KOPT-K1 (cell line): ENCODE measurements around the gene SLC7A14.

Experiments used
- H3K27ac ChIP-seq: fragments of 200-600 bp; sonication (generic); 2 replicates; pipeline ENCODE4 v1.5.1; 2016; ENCODE audit warnings: antibody characterized with exemption, mild to moderate bottlenecking, low read depth, low read length; ENCODE audit not compliant: poor library complexity, severe bottlenecking
- H3K36me3 ChIP-seq: fragments of 200-600 bp; sonication (generic); 2 replicates; pipeline ENCODE4 v1.5.1; 2017; ENCODE audit warnings: antibody characterized with exemption, mild to moderate bottlenecking, low read length, moderate library complexity; ENCODE audit not compliant: insufficient read depth
- H3K9me3 ChIP-seq: fragments of 200-600 bp; sonication (generic); 2 replicates; pipeline ENCODE4 v1.5.1; 2017; ENCODE audit warnings: antibody characterized with exemption, low read length, mild to moderate bottlenecking; ENCODE audit not compliant: insufficient read depth, poor library complexity, severe bottlenecking

SLC7A14 gene

GRCh38 chr3:170465955-170466354, 119.9 kb downstream of the SLC7A14 start:
- Histone ChIP-seq H3K27ac (no peak overlapping the region), H3K36me3 (no peaks in the 10 kb centered on the region), H3K9me3 (no peaks in the 10 kb centered on the region)

DNA sequence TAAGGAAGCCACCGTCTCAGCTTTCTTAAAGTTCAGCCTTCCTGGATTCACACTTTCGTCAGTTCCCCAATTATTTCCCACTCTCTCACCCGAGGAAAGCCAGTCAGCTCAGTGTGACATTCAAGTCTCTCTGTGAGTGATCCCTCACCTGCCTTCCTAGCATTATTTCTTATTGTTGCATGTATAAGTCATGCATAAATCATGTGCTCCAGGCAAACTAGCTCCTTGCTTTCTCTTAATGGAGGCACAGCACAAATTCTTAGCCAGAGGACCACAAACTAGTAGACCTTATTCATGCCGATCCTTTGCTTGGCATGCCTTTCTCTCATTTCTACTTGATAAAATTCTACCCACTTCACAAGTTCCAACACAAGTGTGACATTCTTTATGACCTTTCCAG, 122.9 kb downstream of the SLC7A14 start:
- H3K27ac ChIP-seq = no peak overlapping the region
- H3K36me3 ChIP-seq = no peaks in the 10 kb centered on the region
- no peaks in the 10 kb centered on the region for H3K9me3 ChIP-seq

GRCh38 chr3:170458285-170458684, 127.6 kb downstream of the SLC7A14 start:
- Histone ChIP-seq H3K9me3 (no peaks in the 10 kb centered on the region), H3K27ac (no peak overlapping the region), H3K36me3 (no peaks in the 10 kb centered on the region)

DNA sequence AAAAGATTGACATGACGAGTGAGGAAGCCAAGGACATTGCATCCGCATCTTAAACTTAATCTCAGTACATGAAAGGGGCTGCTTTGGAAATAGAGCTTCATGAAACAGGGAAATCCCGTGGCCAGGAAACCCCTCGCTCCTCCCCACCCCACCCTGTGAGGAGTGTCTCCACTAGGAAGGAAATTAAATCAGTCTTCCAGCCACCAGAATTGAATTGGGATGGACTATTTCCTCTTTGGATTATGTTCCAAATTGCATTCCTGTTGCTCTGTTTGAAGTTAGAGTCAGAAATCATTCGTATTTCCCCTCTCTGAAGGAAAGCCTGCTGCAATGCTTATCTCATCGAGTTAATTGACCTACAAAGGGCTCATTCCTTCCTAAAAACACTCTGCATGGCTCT, 131.4 kb downstream of the SLC7A14 start:
- H3K36me3 ChIP-seq = no peaks in the 10 kb centered on the region
- no peak overlapping the region for H3K27ac ChIP-seq
- no peaks in the 10 kb centered on the region for H3K9me3 ChIP-seq

GRCh38 chr3:170450039-170450438, 135.8 kb downstream of the SLC7A14 start:
- no peaks in the 10 kb centered on the region for H3K9me3 ChIP-seq
- H3K27ac ChIP-seq = no peak overlapping the region
- H3K36me3 ChIP-seq = no peaks in the 10 kb centered on the region

GRCh38 chr3:170448584-170448983, 137.3 kb downstream of the SLC7A14 start:
- Histone ChIP-seq H3K36me3 (no peaks in the 10 kb centered on the region), H3K27ac (no peak overlapping the region), H3K9me3 (no peaks in the 10 kb centered on the region)

GRCh38 chr3:170443457-170443856, 142.4 kb downstream of the SLC7A14 start:
- H3K36me3 ChIP-seq = no peaks in the 10 kb centered on the region
- no peak overlapping the region for H3K27ac ChIP-seq
- no peaks in the 10 kb centered on the region for H3K9me3 ChIP-seq

- Histone ChIP-seq H3K36me3 (no peaks in the 10 kb centered on the region), H3K27ac (no peak overlapping the region), H3K9me3 (no peaks in the 10 kb centered on the region)
These were observed 142.9 kb downstream of the SLC7A14 start for GRCh38 chr3:170442947-170443346.

GRCh38 chr3:170441412-170441811, 144.5 kb downstream of the SLC7A14 start:
- Histone ChIP-seq H3K36me3 (no peaks in the 10 kb centered on the region), H3K9me3 (no peaks in the 10 kb centered on the region), H3K27ac (no peak overlapping the region)

GRCh38 chr3:170440344-170440743, 145.5 kb downstream of the SLC7A14 start:
- H3K36me3 ChIP-seq = no peaks in the 10 kb centered on the region
- no peaks in the 10 kb centered on the region for H3K9me3 ChIP-seq

GRCh38 chr3:170438836-170439235, 147.0 kb downstream of the SLC7A14 start:
- Histone ChIP-seq H3K27ac (no peak overlapping the region), H3K36me3 (no peaks in the 10 kb centered on the region), H3K9me3 (no peaks in the 10 kb centered on the region)

More at GRCh38 chr3:170440344-170440743, 145.5 kb downstream of the SLC7A14 start:
- no peak overlapping the region for H3K27ac ChIP-seq

GRCh38 chr3:170437696-170438407, 148.0 kb downstream of the SLC7A14 start:
- no peaks in the 10 kb centered on the region for H3K36me3 ChIP-seq
- H3K27ac ChIP-seq = no peak overlapping the region
- no peaks in the 10 kb centered on the region for H3K9me3 ChIP-seq

GRCh38 chr3:170437176-170437575, 148.7 kb downstream of the SLC7A14 start:
- H3K36me3 ChIP-seq = no peaks in the 10 kb centered on the region
- H3K27ac ChIP-seq = no peak overlapping the region
- no peaks in the 10 kb centered on the region for H3K9me3 ChIP-seq

DNA sequence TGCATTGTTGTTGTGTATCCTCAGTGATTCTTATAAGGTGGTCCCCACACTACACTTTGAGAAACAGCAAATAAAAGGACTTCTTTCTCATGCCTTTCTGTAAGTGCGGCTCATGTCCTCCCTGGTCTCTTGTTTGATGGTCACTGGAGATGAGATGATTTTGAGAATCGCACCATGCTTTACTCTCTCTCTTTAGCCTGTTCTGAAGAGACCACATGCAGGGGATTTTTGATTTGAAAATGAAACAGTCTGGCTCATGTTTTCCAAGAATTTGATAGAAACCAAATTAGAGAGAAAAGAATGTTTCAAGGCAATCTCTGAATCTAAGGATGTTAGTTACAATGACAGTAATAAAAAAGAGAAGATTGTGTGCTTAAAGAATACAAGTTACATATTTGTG, 149.2 kb downstream of the SLC7A14 start:
- Histone ChIP-seq H3K9me3 (no peaks in the 10 kb centered on the region), H3K36me3 (no peaks in the 10 kb centered on the region), H3K27ac (no peak overlapping the region)

- H3K36me3 ChIP-seq = no peaks in the 10 kb centered on the region
These were observed 153.5 kb downstream of the SLC7A14 start for GRCh38 chr3:170432416-170432815.

DNA sequence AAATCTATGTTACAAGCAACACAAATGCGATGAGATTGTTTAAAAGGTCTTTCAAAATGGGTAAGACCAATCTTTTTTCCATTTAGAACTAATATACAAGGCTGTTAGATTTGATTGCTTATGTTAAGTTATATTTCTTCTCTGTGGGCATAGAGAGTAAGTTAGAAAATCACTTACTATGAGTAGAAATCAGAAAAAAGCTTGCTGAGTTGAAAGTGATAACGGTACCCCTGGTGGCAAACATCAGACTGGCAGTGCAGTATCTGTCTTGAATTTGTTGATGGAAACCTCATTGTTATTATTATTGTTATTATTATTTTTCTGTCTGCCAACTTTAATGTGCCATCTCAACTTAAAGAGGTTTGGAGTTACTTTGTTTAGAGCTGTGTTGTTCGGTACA, 154.8 kb downstream of the SLC7A14 start:
- Histone ChIP-seq H3K27ac (no peak overlapping the region), H3K9me3 (no peaks in the 10 kb centered on the region), H3K36me3 (no peaks in the 10 kb centered on the region)

More at GRCh38 chr3:170432416-170432815, 153.5 kb downstream of the SLC7A14 start:
- no peak overlapping the region for H3K27ac ChIP-seq
- H3K9me3 ChIP-seq = no peaks in the 10 kb centered on the region
